Spleen (tissue), 11 donors: Measurements from ENCODE around the gene COL8A2. TPM values are rescaled to one million over a fixed set of nuclear protein-coding genes. Genes with fewer than 3 reads are reported as not detected.

Experiments
- DNase-seq: peaks from one replicate; pipeline ENCODE4 v3.0.0-alpha.2; 2020
- H3K27ac ChIP-seq, 8 donors: fragments of 200-600 bp; sonication (generic) in 7 of 8; 1 replicate in 4 of 8; 2 replicates in 4 of 8; pipeline versions ENCODE4 v1.5.0 to v1.8.0; 2016 to 2021; ENCODE audit warnings: inconsistent platforms in 4 of 8, mild to moderate bottlenecking in 4 of 8, moderate library complexity in 1 of 8
- H3K27me3 ChIP-seq, 7 donors: fragments of 200-600 bp; sonication (generic) in 6 of 7; replicated peaks in 1 of 7; 1 replicate in 4 of 7; 2 replicates in 3 of 7; pipeline versions ENCODE4 v1.5.0 to v1.8.0; 2016 to 2021; ENCODE audit warnings: inconsistent platforms in 3 of 7, mild to moderate bottlenecking in 1 of 7
- H3K36me3 ChIP-seq, 6 donors: fragments of 200-600 bp; sonication (generic) in 5 of 6; 1 replicate in 4 of 6; 2 replicates in 2 of 6; pipeline versions ENCODE4 v1.5.0 to v1.8.0; 2016 to 2021; ENCODE audit warnings: inconsistent platforms in 2 of 6
- H3K4me1 ChIP-seq, 6 donors: fragments of 200-600 bp; sonication (generic) in 5 of 6; 1 replicate in 3 of 6; 2 replicates in 3 of 6; pipeline versions ENCODE4 v1.5.0 to v1.8.0; 2016 to 2021; ENCODE audit warnings: inconsistent platforms in 3 of 6
- H3K4me3 ChIP-seq, 8 donors: fragments of 200-600 bp; sonication (generic) in 7 of 8; 1 replicate in 4 of 8; 2 replicates in 4 of 8; pipeline versions ENCODE4 v1.5.0 to v1.8.0; 2016 to 2021; ENCODE audit warnings: inconsistent platforms in 4 of 8, mild to moderate bottlenecking in 4 of 8, moderate library complexity in 2 of 8
- H3K9me3 ChIP-seq, 8 donors: fragments of 200-600 bp; sonication (generic) in 7 of 8; 1 replicate in 4 of 8; 2 replicates in 4 of 8; pipeline versions ENCODE4 v1.5.0 to v1.8.0; 2016 to 2021; ENCODE audit warnings: inconsistent platforms in 4 of 8
- CTCF ChIP-seq, 11 experiments: fragments of 200-600 bp in 7 of 11; fragments of 450-650 bp in 4 of 11; sonication (generic) in 4 of 11; IDR thresholded peaks in 8 of 11; conservative IDR thresholded peaks in 3 of 11; 1 replicate in 7 of 11; 2 replicates in 4 of 11; pipeline versions ENCODE4 v1.4.0 to v1.8.0; 2016 to 2021; ENCODE audit warnings: antibody characterized with exemption in 11 of 11, inconsistent platforms in 4 of 11, mild to moderate bottlenecking in 1 of 11
- POLR2A ChIP-seq, 3 donors: fragments of 450-650 bp; IDR thresholded peaks; one replicate each; pipeline ENCODE4 v1.5.1; 2017; ENCODE audit warnings: antibody characterized with exemption in 3 of 3, mild to moderate bottlenecking in 1 of 3
- POLR2AphosphoS5 ChIP-seq, 3 donors: sonication (generic); formaldehyde crosslinking; IDR thresholded peaks; one replicate each; pipeline ENCODE4 v1.5.1; 2017; ENCODE audit warnings: antibody characterized with exemption in 3 of 3
- WGBS, 5 donors: extraction: QIAGEN DNeasy Blood & Tissue Kit in 3 of 5; methylation state at CpG; one replicate each; pipeline versions ENCODE4 v1.1.5 to v1.1.7; 2013 to 2018; 5-methylcytosine and 5-hydroxymethylcytosine counted together
- intact Hi-C: fragments of 100-400 bp; cut with DNase I; formaldehyde crosslinking; loops from one replicate; pipeline ENCODE4 v1.15.0; 2023; ENCODE audit warnings: low total_unique reads
- polyA plus RNA-seq, 3 donors: library from polyadenylated mRNA; stranded (reverse); fragments of 200-250 nt; gene quantifications; one replicate each; pipeline ENCODE4 v1.2.1, GENCODE V29; 2013
- total RNA-seq, 7 donors: library from RNA; depleted of rRNA in 3 of 7; stranded (reverse); fragments of >200 nt in 3 of 7; fragmentation: NEBNext Ultra II Directional in 4 of 7; extraction: Animal tissue kit (Norgen Biotek cat#: 25700) in 4 of 7; gene quantifications; one replicate each; pipeline versions ENCODE4 v1.1.0 to v1.2.1, GENCODE V29; 2016 to 2021
- donor health status: healthy with polysubstance abuse.
- donor health status: DM: no; HTN: no; CAD: no; lungs with moderate emphysema.
- donor health status: DM: no; HTN: no; CAD: no.
- donor health status: Bipolar disorder and iron deficiency.
- donor health status: healthy.
- donor health status: DM: no; HTN: no; CAD: no.
- donor health status: DM: yes; HTN: yes; CAD: no.

Gene COL8A2
- total and polyA plus RNA-seq, 10 donors = 2.1 to 32.0 (median 9.9) TPM

- TF ChIP-seq POLR2A (IDR thresholded peaks at IDR 0.05) = no peak
- TF ChIP-seq POLR2AphosphoS5 (IDR thresholded peaks at IDR 0.05) = peak; percentile 71 to 86 (median 82)
- peak overlapping the region; percentile 88 to 98 (median 97) for H3K4me3 ChIP-seq
- peaks cover 58 to 87% (median 75%) of the 10 kb centered on the region in 6 donors for H3K4me1 ChIP-seq
- intact Hi-C loops = loop anchor here (10.0 kb wide), 2 partner anchors 68 to 128 kb away; partner anchors contain the start of gene THRAP3
- WGBS, 5 donors = 0 to 1% (median 1%) methylated on average over 43 to 69 of the region's 69 CpGs
- H3K27ac ChIP-seq = peak overlapping the region; percentile 98 to 100 (median 98)
- peaks cover 0 to 14% (median 0%) of the 10 kb centered on the region in 6 donors for H3K36me3 ChIP-seq
- no peaks in the 10 kb centered on the region for H3K9me3 ChIP-seq
- peak; percentile 93 for DNase-seq
- no peaks in the 10 kb centered on the region for H3K27me3 ChIP-seq
These were observed 31.5 kb upstream of the COL8A2 start for GRCh38 chr1:36156329-36157114.

GRCh38 chr1:36155408-36156328 lies 30.6 kb upstream of the COL8A2 start, which contains the start of gene MAP7D1:
Gene MAP7D1 (plus strand): TSS chr1:36156160. CDS start chr1:36156418, 258 bp downstream.
- Histone ChIP-seq H3K9me3 (no peaks in the 10 kb centered on the region), H3K4me3 (peak within 1 kb of the TSS; percentile 88 to 98 (median 97)), H3K27ac (peak within 1 kb of the TSS; percentile 98 to 100 (median 98)), H3K4me1 (peaks cover 58 to 87% (median 75%) of the 10 kb centered on the region in 6 donors), H3K27me3 (no peaks in the 10 kb centered on the region), H3K36me3 (peaks cover 0 to 14% (median 0%) of the 10 kb centered on the region in 6 donors)
- 0 to 2% (median 1%) methylated on average over 22 to 88 of the region's 88 CpGs for WGBS, 5 donors
- intact Hi-C loops = loop anchor here (10.0 kb wide), 2 partner anchors 69 to 129 kb away; partner anchors contain the start of gene THRAP3
- DNase-seq = peak; percentile 97
- TF ChIP-seq CTCF (IDR thresholded peaks at IDR 0.05 in 8 of 11, conservative IDR thresholded peaks at IDR 0.05 in 3 of 11) (no peak), POLR2A (IDR thresholded peaks at IDR 0.05) (peak; percentile 56 to 71 (median 58)), POLR2AphosphoS5 (IDR thresholded peaks at IDR 0.05) (peak; percentile 94 to 96 (median 95))

GRCh38 chr1:36154765-36155407 lies 29.9 kb upstream of the COL8A2 start:
- DNase-seq = peak; percentile 85
- H3K4me3 ChIP-seq = peak overlapping the region; percentile 40 to 98 (median 96)
- WGBS, 5 donors = 55 to 60% (median 56%) methylated on average over 5 of the region's 6 CpGs
- peak overlapping the region; percentile 98 to 100 (median 98) for H3K27ac ChIP-seq
- H3K9me3 ChIP-seq = no peaks in the 10 kb centered on the region
- peaks cover 58 to 87% (median 75%) of the 10 kb centered on the region in 6 donors for H3K4me1 ChIP-seq
- intact Hi-C loops = loop anchor here (5.0 to 10.0 kb wide), 3 partner anchors 32 to 130 kb away; partner anchors contain the start of gene THRAP3
- peaks cover 0 to 14% (median 0%) of the 10 kb centered on the region in 6 donors for H3K36me3 ChIP-seq
- TF ChIP-seq CTCF (IDR thresholded peaks at IDR 0.05 in 8 of 11, conservative IDR thresholded peaks at IDR 0.05 in 3 of 11) (no peak), POLR2A (IDR thresholded peaks at IDR 0.05) (no peak), POLR2AphosphoS5 (IDR thresholded peaks at IDR 0.05) (no peak)
- H3K27me3 ChIP-seq = no peaks in the 10 kb centered on the region

GRCh38 chr1:36154335-36154734 lies 29.3 kb upstream of the COL8A2 start:
- TF ChIP-seq POLR2AphosphoS5 (IDR thresholded peaks at IDR 0.05) = no peak
- TF ChIP-seq POLR2A (IDR thresholded peaks at IDR 0.05) = no peak
- no peak for TF ChIP-seq CTCF (IDR thresholded peaks at IDR 0.05 in 8 of 11, conservative IDR thresholded peaks at IDR 0.05 in 3 of 11)
- H3K4me3 ChIP-seq = no peak overlapping the region
- H3K27me3 ChIP-seq = no peaks in the 10 kb centered on the region
- peak overlapping the region in 3 of 8 donors; percentile 99 to 100 (median 100) for H3K27ac ChIP-seq
- peaks cover 0 to 9% (median 0%) of the 10 kb centered on the region in 6 donors for H3K36me3 ChIP-seq
- H3K4me1 ChIP-seq = peaks cover 54 to 85% (median 74%) of the 10 kb centered on the region in 6 donors
- DNase-seq = no peak
- intact Hi-C loops = loop anchor here (5.0 to 10.0 kb wide), 3 partner anchors 33 to 130 kb away; partner anchors contain the start of gene THRAP3
- 92 to 95% (median 93%) methylated on average over 6 of the region's 6 CpGs for WGBS, 5 donors
- H3K9me3 ChIP-seq = no peaks in the 10 kb centered on the region
